Measurements from ENCODE around the gene ARHGEF7. TPM values are rescaled to one million over a fixed set of nuclear protein-coding genes. Genes with fewer than 3 reads are reported as not detected.

The ARHGEF7 gene
- total RNA-seq, 2 donors from 2014 or later, result 117 to 152 TPM

- no peak overlapping the region for H3K4me3 ChIP-seq
- H3K27ac ChIP-seq, result no peak overlapping the region
- peaks cover 14 to 35% of the 10 kb centered on the region in 2 donors for H3K4me1 ChIP-seq (ENCODE audit: control insufficient read depth in 1 of 2, low read depth in 2 of 2)
- DNase-seq (ENCODE audit: low spot score) (no peak), ATAC-seq (ENCODE audit: insufficient number of reproducible peaks, low FRiP score, low read depth) (no peak)
- no peaks in the 10 kb centered on the region for H3K27me3 ChIP-seq (replicated peaks; ENCODE audit: insufficient read depth)
- peaks cover 58% of the 10 kb centered on the region for H3K36me3 ChIP-seq
- no peak for TF ChIP-seq CTCF (IDR thresholded peaks at IDR 0.05)
- H3K9me3 ChIP-seq, result no peaks in the 10 kb centered on the region
Observed at GRCh38 chr13:111287201-111287600, 172.1 kb downstream of the ARHGEF7 start.

- peaks cover 3 to 24% of the 10 kb centered on the region in 2 donors for H3K4me1 ChIP-seq (ENCODE audit: control insufficient read depth in 1 of 2, low read depth in 2 of 2)
- no peaks in the 10 kb centered on the region for H3K9me3 ChIP-seq
- H3K4me3 ChIP-seq, result no peak overlapping the region
- ATAC-seq (ENCODE audit: insufficient number of reproducible peaks, low FRiP score, low read depth), result no peak
- no peak for TF ChIP-seq CTCF (IDR thresholded peaks at IDR 0.05)
- no peak for DNase-seq (ENCODE audit: low spot score)
- no peak overlapping the region for H3K27ac ChIP-seq
- H3K27me3 ChIP-seq (replicated peaks; ENCODE audit: insufficient read depth), result no peaks in the 10 kb centered on the region
- peaks cover 64% of the 10 kb centered on the region for H3K36me3 ChIP-seq
Observed at GRCh38 chr13:111288276-111288675, 173.2 kb downstream of the ARHGEF7 start.

GRCh38 chr13:111289251-111289650 is 174.1 kb downstream of the ARHGEF7 start:
- H3K27ac ChIP-seq, result no peak overlapping the region
- no peak for TF ChIP-seq CTCF (IDR thresholded peaks at IDR 0.05)
- ATAC-seq (ENCODE audit: insufficient number of reproducible peaks, low FRiP score, low read depth), result no peak
- no peak overlapping the region for H3K4me3 ChIP-seq
- no peaks in the 10 kb centered on the region for H3K9me3 ChIP-seq
- peaks cover 62% of the 10 kb centered on the region for H3K36me3 ChIP-seq
- H3K4me1 ChIP-seq (ENCODE audit: control insufficient read depth in 1 of 2, low read depth in 2 of 2), result peaks cover 3 to 14% of the 10 kb centered on the region in 2 donors
- no peak for DNase-seq (ENCODE audit: low spot score)
- no peaks in the 10 kb centered on the region for H3K27me3 ChIP-seq (replicated peaks; ENCODE audit: insufficient read depth)

- no peak for ATAC-seq (ENCODE audit: insufficient number of reproducible peaks, low FRiP score, low read depth)
- H3K4me1 ChIP-seq (ENCODE audit: control insufficient read depth in 1 of 2, low read depth in 2 of 2), result no peaks in the 10 kb centered on the region
- no peak for TF ChIP-seq CTCF (IDR thresholded peaks at IDR 0.05)
- H3K27ac ChIP-seq, result no peak overlapping the region
- H3K9me3 ChIP-seq, result no peaks in the 10 kb centered on the region
- no peak overlapping the region for H3K4me3 ChIP-seq
- peaks cover 52% of the 10 kb centered on the region for H3K36me3 ChIP-seq
- DNase-seq (ENCODE audit: low spot score), result no peak
- no peaks in the 10 kb centered on the region for H3K27me3 ChIP-seq (replicated peaks; ENCODE audit: insufficient read depth)
Observed at GRCh38 chr13:111291908-111292307, 176.8 kb downstream of the ARHGEF7 start.

- H3K4me3 ChIP-seq, result no peak overlapping the region
Observed at GRCh38 chr13:111292710-111293485, 177.8 kb downstream of the ARHGEF7 start.

More at GRCh38 chr13:111292710-111293485, 177.8 kb downstream of the ARHGEF7 start:
- Histone ChIP-seq H3K27ac (no peak overlapping the region), H3K27me3 (replicated peaks; ENCODE audit: insufficient read depth) (no peaks in the 10 kb centered on the region), H3K36me3 (peaks cover 42% of the 10 kb centered on the region), H3K4me1 (ENCODE audit: control insufficient read depth in 1 of 2, low read depth in 2 of 2) (no peaks in the 10 kb centered on the region), H3K9me3 (no peaks in the 10 kb centered on the region)
- no peak for ATAC-seq (ENCODE audit: insufficient number of reproducible peaks, low FRiP score, low read depth)
- DNase-seq (ENCODE audit: low spot score), result no peak
- TF ChIP-seq CTCF (IDR thresholded peaks at IDR 0.05), result no peak

All from thoracic aorta (tissue), 2 donors.